Measurements from ENCODE around the gene DHCR7.

GRCh38 chr11:71396548-71397123 lies 51.6 kb downstream of the DHCR7 start:
- TF ChIP-seq CTCF (conservative IDR thresholded peaks at IDR 0.05; ENCODE audit: low read depth in 2 of 2) (no peak), EZH2phosphoT487 (IDR thresholded peaks at IDR 0.05; ENCODE audit: unreplicated experiment) (no peak), EZH2 (IDR thresholded peaks at IDR 0.05; ENCODE audit: low read depth, unreplicated experiment) (no peak), POLR2AphosphoS5 (IDR thresholded peaks at IDR 0.05; ENCODE audit: low read depth) (no peak), STAT1 (IDR thresholded peaks at IDR 0.05; ENCODE audit: unreplicated experiment) (no peak), CREB1 (CRISPR knock-in tag; IDR thresholded peaks at IDR 0.05; ENCODE audit: low read depth) (no peak), REST (IDR thresholded peaks at IDR 0.05; ENCODE audit: unreplicated experiment) (no peak), NANOG (IDR thresholded peaks at IDR 0.05; ENCODE audit: borderline replicate concordance) (no peak)

All from GM23338 (cell line).